ENCODE results near the gene TMEM259.
A peak's percentile ranks its signal among the peaks of the same experiment; 100 is the strongest.

TMEM259 gene

DNA sequence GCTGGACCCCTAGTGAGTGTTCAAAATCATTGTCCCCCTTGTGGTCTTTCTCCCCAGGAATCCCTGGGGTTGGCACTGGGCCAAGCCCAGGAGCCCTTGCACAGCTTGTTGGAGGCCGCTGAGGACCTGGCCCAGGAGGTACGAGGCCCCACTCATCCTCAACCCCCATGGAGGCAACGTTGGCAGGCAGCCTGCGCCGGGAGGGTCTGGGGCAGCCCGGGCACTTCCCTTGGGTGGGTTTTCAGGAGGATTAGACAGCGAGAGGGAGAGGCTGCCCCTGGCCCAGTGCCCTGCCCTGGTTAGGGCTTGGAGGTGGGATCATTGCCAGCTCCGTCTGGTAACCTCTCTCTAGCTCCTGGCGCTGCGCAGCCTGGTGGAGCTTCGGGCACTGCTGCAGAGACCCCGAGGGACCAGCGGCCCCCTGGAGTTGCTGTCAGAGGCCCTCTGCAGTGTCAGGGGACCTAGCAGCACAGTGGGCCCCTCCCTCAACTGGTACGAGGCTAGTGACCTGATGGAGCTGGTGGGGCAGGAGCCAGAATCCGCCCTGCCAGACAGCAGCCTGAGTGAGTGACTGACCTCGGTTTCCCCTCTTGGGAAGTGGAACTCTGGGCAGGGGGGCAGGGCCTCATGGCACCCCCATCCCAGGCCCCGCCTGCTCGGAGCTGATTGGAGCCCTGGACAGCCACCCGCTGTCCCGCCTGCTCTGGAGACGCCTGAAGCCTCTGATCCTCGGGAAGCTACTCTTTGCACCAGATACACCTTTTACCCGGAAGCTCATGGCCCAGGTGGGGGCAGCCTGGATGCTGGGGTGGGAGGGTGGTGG lies 22.0 kb upstream of the TMEM259 start:
- Histone ChIP-seq H3K27me3 (ENCODE audit: insufficient read depth, poor library complexity, severe bottlenecking) (no peaks in the 10 kb centered on the region), H3K27ac (replicated peaks) (no peak overlapping the region), H3K4me3 (replicated peaks; ENCODE audit: insufficient read depth, low read length) (no peak overlapping the region)
- TF ChIP-seq, protein P1, sequence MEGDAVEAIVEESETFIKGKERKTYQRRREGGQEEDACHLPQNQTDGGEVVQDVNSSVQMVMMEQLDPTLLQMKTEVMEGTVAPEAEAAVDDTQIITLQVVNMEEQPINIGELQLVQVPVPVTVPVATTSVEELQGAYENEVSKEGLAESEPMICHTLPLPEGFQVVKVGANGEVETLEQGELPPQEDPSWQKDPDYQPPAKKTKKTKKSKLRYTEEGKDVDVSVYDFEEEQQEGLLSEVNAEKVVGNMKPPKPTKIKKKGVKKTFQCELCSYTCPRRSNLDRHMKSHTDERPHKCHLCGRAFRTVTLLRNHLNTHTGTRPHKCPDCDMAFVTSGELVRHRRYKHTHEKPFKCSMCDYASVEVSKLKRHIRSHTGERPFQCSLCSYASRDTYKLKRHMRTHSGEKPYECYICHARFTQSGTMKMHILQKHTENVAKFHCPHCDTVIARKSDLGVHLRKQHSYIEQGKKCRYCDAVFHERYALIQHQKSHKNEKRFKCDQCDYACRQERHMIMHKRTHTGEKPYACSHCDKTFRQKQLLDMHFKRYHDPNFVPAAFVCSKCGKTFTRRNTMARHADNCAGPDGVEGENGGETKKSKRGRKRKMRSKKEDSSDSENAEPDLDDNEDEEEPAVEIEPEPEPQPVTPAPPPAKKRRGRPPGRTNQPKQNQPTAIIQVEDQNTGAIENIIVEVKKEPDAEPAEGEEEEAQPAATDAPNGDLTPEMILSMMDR (IDR thresholded peaks at IDR 0.05; ENCODE audit: insufficient read depth, low read length), result no peak
- TF ChIP-seq POLR2AphosphoS5 (IDR thresholded peaks at IDR 0.05; ENCODE audit: low read depth) (no peak), GABPA (IDR thresholded peaks at IDR 0.05; ENCODE audit: low read depth) (no peak), SPI1 (IDR thresholded peaks at IDR 0.05; ENCODE audit: borderline replicate concordance, low read depth) (no peak)
- TF ChIP-seq, protein P2, sequence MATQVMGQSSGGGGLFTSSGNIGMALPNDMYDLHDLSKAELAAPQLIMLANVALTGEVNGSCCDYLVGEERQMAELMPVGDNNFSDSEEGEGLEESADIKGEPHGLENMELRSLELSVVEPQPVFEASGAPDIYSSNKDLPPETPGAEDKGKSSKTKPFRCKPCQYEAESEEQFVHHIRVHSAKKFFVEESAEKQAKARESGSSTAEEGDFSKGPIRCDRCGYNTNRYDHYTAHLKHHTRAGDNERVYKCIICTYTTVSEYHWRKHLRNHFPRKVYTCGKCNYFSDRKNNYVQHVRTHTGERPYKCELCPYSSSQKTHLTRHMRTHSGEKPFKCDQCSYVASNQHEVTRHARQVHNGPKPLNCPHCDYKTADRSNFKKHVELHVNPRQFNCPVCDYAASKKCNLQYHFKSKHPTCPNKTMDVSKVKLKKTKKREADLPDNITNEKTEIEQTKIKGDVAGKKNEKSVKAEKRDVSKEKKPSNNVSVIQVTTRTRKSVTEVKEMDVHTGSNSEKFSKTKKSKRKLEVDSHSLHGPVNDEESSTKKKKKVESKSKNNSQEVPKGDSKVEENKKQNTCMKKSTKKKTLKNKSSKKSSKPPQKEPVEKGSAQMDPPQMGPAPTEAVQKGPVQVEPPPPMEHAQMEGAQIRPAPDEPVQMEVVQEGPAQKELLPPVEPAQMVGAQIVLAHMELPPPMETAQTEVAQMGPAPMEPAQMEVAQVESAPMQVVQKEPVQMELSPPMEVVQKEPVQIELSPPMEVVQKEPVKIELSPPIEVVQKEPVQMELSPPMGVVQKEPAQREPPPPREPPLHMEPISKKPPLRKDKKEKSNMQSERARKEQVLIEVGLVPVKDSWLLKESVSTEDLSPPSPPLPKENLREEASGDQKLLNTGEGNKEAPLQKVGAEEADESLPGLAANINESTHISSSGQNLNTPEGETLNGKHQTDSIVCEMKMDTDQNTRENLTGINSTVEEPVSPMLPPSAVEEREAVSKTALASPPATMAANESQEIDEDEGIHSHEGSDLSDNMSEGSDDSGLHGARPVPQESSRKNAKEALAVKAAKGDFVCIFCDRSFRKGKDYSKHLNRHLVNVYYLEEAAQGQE (IDR thresholded peaks at IDR 0.05; ENCODE audit: insufficient replicate concordance, low read depth), result no peak
- DNase-seq (ENCODE audit: low read depth in 1 of 2, low spot score in 1 of 2), result no peak

DNA sequence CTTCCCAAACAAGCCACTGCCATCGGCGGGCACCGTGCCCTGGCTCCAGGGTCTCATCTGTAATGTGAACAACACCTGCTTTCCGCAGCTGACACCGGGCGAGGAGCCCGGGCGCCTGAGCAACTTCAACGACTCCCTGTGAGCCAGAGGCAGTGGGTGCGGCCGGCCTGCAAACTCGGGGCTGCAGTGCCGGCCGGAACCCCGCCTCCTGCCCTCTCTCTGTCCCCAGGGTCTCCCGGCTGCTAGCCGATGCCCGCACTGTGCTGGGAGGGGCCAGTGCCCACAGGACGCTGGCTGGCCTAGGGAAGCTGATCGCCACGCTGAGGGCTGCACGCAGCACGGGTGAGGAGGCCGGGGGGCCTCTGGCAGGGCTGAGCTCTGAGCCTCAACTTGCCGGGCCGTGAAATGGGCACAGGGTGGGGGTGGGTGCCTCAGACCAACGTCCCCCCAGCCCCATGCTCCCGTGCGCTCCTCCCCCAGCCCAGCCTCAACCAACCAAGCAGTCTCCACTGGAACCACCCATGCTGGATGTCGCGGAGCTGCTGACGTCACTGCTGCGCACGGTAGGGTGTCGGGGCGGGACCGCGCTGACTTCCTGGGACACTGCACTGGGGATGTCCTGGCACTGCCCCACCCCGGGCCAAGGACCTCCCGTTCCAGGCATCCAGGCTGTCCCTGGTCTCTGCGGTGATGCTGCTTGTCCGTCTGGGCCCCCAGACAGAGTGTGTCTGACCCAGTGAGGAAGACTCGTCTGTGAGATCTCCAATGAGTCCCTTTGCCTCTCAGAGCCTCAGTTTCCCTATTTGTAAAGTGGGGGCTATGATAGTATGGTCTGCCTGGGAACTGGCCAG lies 21.1 kb upstream of the TMEM259 start:
- no peak for TF ChIP-seq POLR2AphosphoS5 (IDR thresholded peaks at IDR 0.05; ENCODE audit: low read depth)
- TF ChIP-seq, protein P2 (IDR thresholded peaks at IDR 0.05; ENCODE audit: insufficient replicate concordance, low read depth), result no peak
- TF ChIP-seq SPI1 (IDR thresholded peaks at IDR 0.05; ENCODE audit: borderline replicate concordance, low read depth), result no peak
- TF ChIP-seq, protein P1 (IDR thresholded peaks at IDR 0.05; ENCODE audit: insufficient read depth, low read length), result no peak
- no peak for TF ChIP-seq GABPA (IDR thresholded peaks at IDR 0.05; ENCODE audit: low read depth)
- Histone ChIP-seq H3K27ac (replicated peaks) (no peak overlapping the region), H3K4me3 (replicated peaks; ENCODE audit: insufficient read depth, low read length) (no peak overlapping the region), H3K27me3 (ENCODE audit: insufficient read depth, poor library complexity, severe bottlenecking) (no peaks in the 10 kb centered on the region)
- DNase-seq (ENCODE audit: low read depth in 1 of 2, low spot score in 1 of 2), result no peak

DNA sequence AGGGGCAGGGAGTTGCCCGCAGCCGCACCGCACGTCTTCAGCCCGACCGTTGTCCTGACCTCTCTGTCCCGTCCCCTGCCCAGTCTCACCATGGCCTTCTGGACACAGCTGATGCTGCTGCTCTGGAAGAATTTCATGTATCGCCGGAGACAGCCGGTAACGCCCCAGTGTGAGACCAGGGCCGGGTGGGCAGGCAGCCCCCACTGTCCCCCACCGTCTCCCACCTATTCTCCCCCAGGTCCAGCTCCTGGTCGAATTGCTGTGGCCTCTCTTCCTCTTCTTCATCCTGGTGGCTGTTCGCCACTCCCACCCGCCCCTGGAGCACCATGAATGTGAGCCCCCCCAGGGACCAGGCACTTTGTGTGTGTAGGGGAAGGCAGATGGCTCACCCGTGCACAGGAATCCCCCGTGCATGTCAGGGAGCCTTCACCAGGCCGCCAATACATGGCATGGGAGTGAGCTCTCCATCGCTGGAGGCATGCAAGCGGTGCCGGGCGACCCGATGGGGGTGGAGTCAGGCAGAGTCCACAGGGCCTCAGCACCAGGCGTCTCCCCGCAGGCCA lies 20.4 kb upstream of the TMEM259 start:
- TF ChIP-seq, protein P1 (IDR thresholded peaks at IDR 0.05; ENCODE audit: insufficient read depth, low read length), result no peak
- TF ChIP-seq POLR2AphosphoS5 (IDR thresholded peaks at IDR 0.05; ENCODE audit: low read depth), result no peak
- TF ChIP-seq, protein P2 (IDR thresholded peaks at IDR 0.05; ENCODE audit: insufficient replicate concordance, low read depth), result no peak
- DNase-seq (ENCODE audit: low read depth in 1 of 2, low spot score in 1 of 2), result no peak
- H3K27ac ChIP-seq (replicated peaks), result no peak overlapping the region
- peak overlapping the region; percentile 1; the same call in 1 of the 2 replicates for H3K4me3 ChIP-seq (replicated peaks; ENCODE audit: insufficient read depth, low read length)
- H3K27me3 ChIP-seq (ENCODE audit: insufficient read depth, poor library complexity, severe bottlenecking), result no peaks in the 10 kb centered on the region
